HG03135 (cell line): Measurements from ENCODE around the gene TINCR.
"Not testable (repeated sequence)": the region's sequence is repeated elsewhere in the genome, so short reads cannot be mapped to it uniquely, and the experiment has no call there.

ENCODE experiments used
- ATAC-seq: cut with Tn5 transposase; IDR thresholded peaks from one replicate; pipeline ENCODE4 v1.9.1; 2021; ENCODE audit warnings: mild to moderate bottlenecking, moderate library complexity; ENCODE audit not compliant: unreplicated experiment

The TINCR gene

GRCh38 chr19:5561559-5561958 lies 6.2 kb downstream of the TINCR start:
- no peak for ATAC-seq

GRCh38 chr19:5560156-5560555 lies 7.6 kb downstream of the TINCR start:
- ATAC-seq, result no peak

GRCh38 chr19:5559804-5560133 lies 8.0 kb downstream of the TINCR start:
- no peak for ATAC-seq

- no peak for ATAC-seq
Observed at GRCh38 chr19:5558101-5558621, 9.6 kb downstream of the TINCR start.

- ATAC-seq, result no peak
Observed at GRCh38 chr19:5557691-5558090, 10.1 kb downstream of the TINCR start.

- no peak for ATAC-seq
Observed at GRCh38 chr19:5554828-5555227, 12.9 kb downstream of the TINCR start.

GRCh38 chr19:5553892-5554291 lies 13.9 kb downstream of the TINCR start:
- ATAC-seq, result no peak

GRCh38 chr19:5547881-5548280 lies 19.9 kb downstream of the TINCR start:
- ATAC-seq, result no peak

GRCh38 chr19:5545984-5546383 lies 21.8 kb downstream of the TINCR start:
- no peak for ATAC-seq

- ATAC-seq, result no peak
Observed at GRCh38 chr19:5545051-5545450, 22.7 kb downstream of the TINCR start.

GRCh38 chr19:5542665-5543064 lies 25.1 kb downstream of the TINCR start:
- no peak for ATAC-seq

GRCh38 chr19:5541456-5541855 lies 26.3 kb downstream of the TINCR start:
- ATAC-seq, result no peak

- ATAC-seq, result no peak
Observed at GRCh38 chr19:5540208-5540607, 27.5 kb downstream of the TINCR start.

GRCh38 chr19:5537870-5538269 lies 29.9 kb downstream of the TINCR start:
- ATAC-seq, result no peak

GRCh38 chr19:5536982-5537579 lies 30.7 kb downstream of the TINCR start:
- ATAC-seq, result not testable (repeated sequence)

- no peak for ATAC-seq
Observed at GRCh38 chr19:5536337-5536894, 31.3 kb downstream of the TINCR start.

GRCh38 chr19:5534787-5535586 lies 32.8 kb downstream of the TINCR start:
- no peak for ATAC-seq

- ATAC-seq, result no peak
Observed at GRCh38 chr19:5533257-5533656, 34.5 kb downstream of the TINCR start.

- ATAC-seq, result no peak
Observed at GRCh38 chr19:5530701-5531100, 37.1 kb downstream of the TINCR start.

GRCh38 chr19:5526691-5527090 lies 41.1 kb downstream of the TINCR start:
- no peak for ATAC-seq

GRCh38 chr19:5524081-5524480 lies 43.7 kb downstream of the TINCR start:
- ATAC-seq, result no peak

GRCh38 chr19:5522106-5522505 lies 45.6 kb downstream of the TINCR start:
- ATAC-seq, result no peak
